HepG2 (cell line): ENCODE results near the gene PSMD9. TPM values are rescaled to one million over a fixed set of nuclear protein-coding genes. Genes with fewer than 3 reads are reported as not detected.

Experiments used
- ARNT ChIP-seq: fragments of 450-650 bp; IDR thresholded peaks from 2 replicates; pipeline ENCODE4 v1.6.1; 2017
- ELF3 ChIP-seq: IDR thresholded peaks from 2 replicates; pipeline ENCODE4 v1.6.1; 2016; ENCODE audit warnings: missing genetic modification reagents, missing compliant biosample characterization
- ERF ChIP-seq: IDR thresholded peaks from 2 replicates; pipeline ENCODE4 v1.6.1; 2018; ENCODE audit warnings: missing biosample characterization, missing genetic modification reagents
- FLYWCH1 ChIP-seq: sonication (generic); formaldehyde crosslinking; IDR thresholded peaks from 2 replicates; pipeline ENCODE4 v1.8.1; 2023; ENCODE audit warnings: mild to moderate bottlenecking, missing genetic modification reagents
- JUND ChIP-seq: sonication (generic); formaldehyde crosslinking; IDR thresholded peaks from 2 replicates; pipeline ENCODE4 v1.8.0; 2022; ENCODE audit warnings: mild to moderate bottlenecking, missing genetic modification reagents
- MEIS2 ChIP-seq: sonication (generic); formaldehyde crosslinking; IDR thresholded peaks from 2 replicates; pipeline ENCODE4 v1.9.0; 2021; ENCODE audit warnings: mild to moderate bottlenecking, missing genetic modification reagents
- MTA3 ChIP-seq: sonication (generic); formaldehyde crosslinking; IDR thresholded peaks from 2 replicates; pipeline ENCODE4 v1.4.0; 2020; ENCODE audit warnings: missing genetic modification reagents
- PLRG1 ChIP-seq: fragments of 450-650 bp; conservative IDR thresholded peaks from 2 replicates; pipeline ENCODE4 v1.6.1; 2016
- RARG ChIP-seq: sonication (generic); formaldehyde crosslinking; IDR thresholded peaks from 2 replicates; pipeline ENCODE4 v1.4.0; 2020; ENCODE audit warnings: low read depth, mild to moderate bottlenecking, missing genetic modification reagents
- SETDB1 ChIP-seq: sonication (generic); formaldehyde crosslinking; IDR thresholded peaks from 2 replicates; pipeline ENCODE4 v1.5.1; 2020; ENCODE audit warnings: missing genetic modification reagents, mild to moderate bottlenecking, borderline replicate concordance
- SMARCC2 ChIP-seq: fragments of 450-650 bp; IDR thresholded peaks from 2 replicates; pipeline ENCODE4 v1.6.1; 2017; ENCODE audit warnings: antibody characterized with exemption, mild to moderate bottlenecking
- SOX13 ChIP-seq, 3 experiments: fragments of 450-650 bp in 1 of 3; sonication (generic) in 1 of 3; formaldehyde crosslinking in 1 of 3; IDR thresholded peaks in 2 of 3; conservative IDR thresholded peaks in 1 of 3; 2 replicates each; pipeline versions ENCODE4 v1.5.0 to v1.6.1; 2016 to 2020; ENCODE audit warnings: antibody characterized with exemption in 1 of 3, mild to moderate bottlenecking in 1 of 3, missing compliant biosample characterization in 1 of 3, missing genetic modification reagents in 1 of 3, moderate library complexity in 1 of 3
- TAF1 ChIP-seq: sonication (generic); formaldehyde crosslinking; IDR thresholded peaks from 2 replicates; pipeline ENCODE4 v1.4.0; 2020; ENCODE audit warnings: missing genetic modification reagents
- ZBTB3 ChIP-seq: sonication (generic); formaldehyde crosslinking; IDR thresholded peaks from 2 replicates; pipeline ENCODE4 v1.4.0; 2020; ENCODE audit warnings: low read depth, mild to moderate bottlenecking, moderate library complexity, missing genetic modification reagents, borderline replicate concordance
- ZNF10 ChIP-seq: sonication (generic); formaldehyde crosslinking; IDR thresholded peaks from 2 replicates; pipeline ENCODE4 v1.4.0; 2020; ENCODE audit warnings: mild to moderate bottlenecking, low read depth, missing genetic modification reagents, borderline replicate concordance
- ZNF136 ChIP-seq: sonication (generic); formaldehyde crosslinking; IDR thresholded peaks from 2 replicates; pipeline ENCODE4 v1.8.1; 2022; ENCODE audit warnings: low read depth, mild to moderate bottlenecking, moderate library complexity, missing genetic modification reagents
- ZNF260 ChIP-seq: sonication (generic); formaldehyde crosslinking; IDR thresholded peaks from 2 replicates; pipeline ENCODE4 v1.4.0; 2020; ENCODE audit warnings: missing genetic modification reagents, low read depth, mild to moderate bottlenecking, borderline replicate concordance
- ZNF30 ChIP-seq: sonication (generic); formaldehyde crosslinking; IDR thresholded peaks from 2 replicates; pipeline ENCODE4 v1.5.0; 2020; ENCODE audit warnings: mild to moderate bottlenecking, missing genetic modification reagents
- ZNF34 ChIP-seq: sonication (generic); formaldehyde crosslinking; IDR thresholded peaks from 2 replicates; pipeline ENCODE4 v1.4.0; 2020; ENCODE audit warnings: mild to moderate bottlenecking, missing genetic modification reagents, borderline replicate concordance
- ZNF350 ChIP-seq: sonication (generic); formaldehyde crosslinking; IDR thresholded peaks from 2 replicates; pipeline ENCODE4 v1.4.0; 2020; ENCODE audit warnings: mild to moderate bottlenecking, low read depth, missing genetic modification reagents, borderline replicate concordance
- ZNF563 ChIP-seq: sonication (generic); formaldehyde crosslinking; IDR thresholded peaks from 2 replicates; pipeline ENCODE4 v1.8.0; 2022; ENCODE audit warnings: mild to moderate bottlenecking, moderate library complexity, missing genetic modification reagents
- polyA plus RNA-seq, 8 experiments: library from polyadenylated mRNA; depleted of rRNA in 3 of 8; stranded (reverse) in 7 of 8; unstranded in 1 of 8; fragments of >200 nt; fragmentation: Illumina TruSeq in 4 of 8; extraction: Trizol in 4 of 8; gene quantifications; 2 replicates each; pipeline versions ENCODE4 v1.2.1 to v1.2.3, GENCODE V29; 2011 to 2016; ENCODE audit warnings: low read depth in 4 of 8, missing spikeins in 1 of 8, mixed read lengths in 1 of 8; ENCODE audit not compliant: insufficient read depth in 1 of 8
- total RNA-seq, 5 experiments: library from RNA; depleted of rRNA; stranded (reverse); fragments of >200 nt; fragmentation: Illumina TruSeq; extraction: Trizol; gene quantifications; 2 replicates each; pipeline ENCODE4 v1.2.3, GENCODE V29; 2016; ENCODE audit warnings: low read depth in 1 of 5
- TF ChIP-seq, protein P1 (sequence below): sonication (generic); formaldehyde crosslinking; IDR thresholded peaks from 2 replicates; pipeline ENCODE4 v1.9.0; 2021; ENCODE audit warnings: missing genetic modification reagents, mild to moderate bottlenecking, borderline replicate concordance
- TF ChIP-seq, protein P2 (sequence below): sonication (generic); formaldehyde crosslinking; IDR thresholded peaks from 2 replicates; pipeline ENCODE4 v1.5.0; 2020; ENCODE audit warnings: mild to moderate bottlenecking, missing genetic modification reagents, borderline replicate concordance
- TF ChIP-seq, protein P3 (sequence below): sonication (generic); formaldehyde crosslinking; IDR thresholded peaks from 2 replicates; pipeline ENCODE4 v1.5.0; 2020; ENCODE audit warnings: missing genetic modification reagents, mild to moderate bottlenecking, borderline replicate concordance
- TF ChIP-seq, protein P4 (sequence below): sonication (generic); formaldehyde crosslinking; IDR thresholded peaks from 2 replicates; pipeline ENCODE4 v1.8.0; 2022; ENCODE audit warnings: missing genetic modification reagents, mild to moderate bottlenecking, inconsistent platforms, borderline replicate concordance

PSMD9 gene
- total and polyA plus RNA-seq, 2 of the 13 experiments (the other 11 are each of a cell fraction or from before 2014, with no cell fraction given): 41.4 to 61.1 TPM

DNA sequence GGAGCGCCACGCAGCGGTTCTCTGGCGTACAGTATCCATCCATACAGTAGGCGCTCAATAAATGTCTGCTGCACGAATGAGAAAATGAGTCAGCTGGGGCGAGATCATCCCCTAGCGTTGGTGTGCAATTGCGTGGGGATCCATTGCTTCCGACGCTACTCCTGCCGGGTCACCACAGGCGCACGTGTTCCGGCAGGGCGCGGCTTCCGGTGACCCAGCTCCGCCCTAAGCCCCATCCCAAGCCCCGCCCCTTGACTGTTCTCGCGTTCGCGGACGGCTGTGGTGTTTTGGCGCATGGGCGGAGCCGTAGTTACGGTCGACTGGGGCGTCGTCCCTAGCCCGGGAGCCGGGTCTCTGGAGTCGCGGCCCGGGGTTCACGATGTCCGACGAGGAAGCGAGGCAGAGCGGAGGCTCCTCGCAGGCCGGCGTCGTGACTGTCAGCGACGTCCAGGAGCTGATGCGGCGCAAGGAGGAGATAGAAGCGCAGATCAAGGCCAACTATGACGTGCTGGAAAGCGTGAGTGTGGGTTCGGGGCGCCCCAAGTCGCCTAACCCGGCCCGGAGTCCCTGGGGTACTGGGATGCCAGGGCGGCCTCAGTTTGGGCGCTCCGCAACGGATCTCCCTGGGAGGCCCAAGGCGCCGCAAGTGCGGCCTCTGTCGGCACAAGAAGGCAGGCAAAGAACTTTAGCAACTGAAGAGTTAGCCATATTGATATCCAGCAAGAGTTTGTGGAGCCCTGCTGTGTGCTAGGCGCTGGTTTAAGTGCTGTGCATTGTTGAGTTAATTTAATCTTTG lies at the start of gene PSMD9 (continued):
- TF ChIP-seq ERF (peak; percentile 96), ZNF34 (CRISPR knock-in tag) (peak; percentile 99), ZNF136 (CRISPR knock-in tag) (0 out of 2 replicates have a peak, but pooled peaks have one; percentile 68), ARNT (no peak), ZNF563 (CRISPR knock-in tag) (peak; percentile 91), SETDB1 (peak; percentile 81; the same call in 1 of the 2 replicates), JUND (CRISPR knock-in tag) (peak; percentile 80), ZNF260 (CRISPR knock-in tag) (no peak), MEIS2 (CRISPR knock-in tag) (peak; percentile 10; the same call in 1 of the 2 replicates), RARG (CRISPR knock-in tag) (peak; percentile 91; the same call in 1 of the 2 replicates), ZNF350 (CRISPR knock-in tag) (peak; percentile 99), FLYWCH1 (CRISPR knock-in tag) (no peak), SMARCC2 (no peak), ELF3 (CRISPR knock-in tag) (peak; percentile 88), SOX13 (IDR thresholded peaks at IDR 0.05) (no peak), SOX13 (CRISPR knock-in tag; conservative IDR thresholded peaks at IDR 0.05 in 1 of 2, IDR thresholded peaks at IDR 0.05 in 1 of 2) (peak in 1 of 2 experiments; percentile 51; a peak in 1 of 4 replicates), PLRG1 (no peak), ZNF10 (CRISPR knock-in tag) (no peak), ZNF30 (CRISPR knock-in tag) (peak; percentile 57; the same call in 1 of the 2 replicates), MTA3 (CRISPR knock-in tag) (no peak), TAF1 (peak; percentile 91), ZBTB3 (peak; percentile 86)
- TF ChIP-seq, protein P1, sequence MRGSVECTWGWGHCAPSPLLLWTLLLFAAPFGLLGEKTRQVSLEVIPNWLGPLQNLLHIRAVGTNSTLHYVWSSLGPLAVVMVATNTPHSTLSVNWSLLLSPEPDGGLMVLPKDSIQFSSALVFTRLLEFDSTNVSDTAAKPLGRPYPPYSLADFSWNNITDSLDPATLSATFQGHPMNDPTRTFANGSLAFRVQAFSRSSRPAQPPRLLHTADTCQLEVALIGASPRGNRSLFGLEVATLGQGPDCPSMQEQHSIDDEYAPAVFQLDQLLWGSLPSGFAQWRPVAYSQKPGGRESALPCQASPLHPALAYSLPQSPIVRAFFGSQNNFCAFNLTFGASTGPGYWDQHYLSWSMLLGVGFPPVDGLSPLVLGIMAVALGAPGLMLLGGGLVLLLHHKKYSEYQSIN: no peak
- TF ChIP-seq, protein P2, sequence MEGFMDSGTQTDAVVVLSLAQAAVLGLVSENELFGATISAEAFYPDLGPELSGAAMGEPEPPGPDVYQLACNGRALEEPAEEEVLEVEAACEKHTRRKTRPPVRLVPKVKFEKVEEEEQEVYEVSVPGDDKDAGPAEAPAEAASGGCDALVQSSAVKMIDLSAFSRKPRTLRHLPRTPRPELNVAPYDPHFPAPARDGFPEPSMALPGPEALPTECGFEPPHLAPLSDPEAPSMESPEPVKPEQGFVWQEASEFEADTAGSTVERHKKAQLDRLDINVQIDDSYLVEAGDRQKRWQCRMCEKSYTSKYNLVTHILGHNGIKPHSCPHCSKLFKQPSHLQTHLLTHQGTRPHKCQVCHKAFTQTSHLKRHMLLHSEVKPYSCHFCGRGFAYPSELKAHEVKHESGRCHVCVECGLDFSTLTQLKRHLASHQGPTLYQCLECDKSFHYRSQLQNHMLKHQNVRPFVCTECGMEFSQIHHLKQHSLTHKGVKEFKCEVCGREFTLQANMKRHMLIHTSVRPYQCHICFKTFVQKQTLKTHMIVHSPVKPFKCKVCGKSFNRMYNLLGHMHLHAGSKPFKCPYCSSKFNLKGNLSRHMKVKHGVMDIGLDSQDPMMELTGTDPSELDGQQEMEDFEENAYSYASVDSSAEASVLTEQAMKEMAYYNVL (CRISPR knock-in tag): peak; percentile 84; the same call in 1 of the 2 replicates
- TF ChIP-seq, protein P3, sequence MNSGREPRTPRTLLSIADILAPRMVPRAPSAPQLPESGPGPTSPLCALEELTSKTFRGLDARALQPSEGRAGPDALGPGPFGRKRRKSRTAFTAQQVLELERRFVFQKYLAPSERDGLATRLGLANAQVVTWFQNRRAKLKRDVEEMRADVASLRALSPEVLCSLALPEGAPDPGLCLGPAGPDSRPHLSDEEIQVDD (CRISPR knock-in tag): no peak; the same call in none of the 2 replicates
- TF ChIP-seq, protein P4, sequence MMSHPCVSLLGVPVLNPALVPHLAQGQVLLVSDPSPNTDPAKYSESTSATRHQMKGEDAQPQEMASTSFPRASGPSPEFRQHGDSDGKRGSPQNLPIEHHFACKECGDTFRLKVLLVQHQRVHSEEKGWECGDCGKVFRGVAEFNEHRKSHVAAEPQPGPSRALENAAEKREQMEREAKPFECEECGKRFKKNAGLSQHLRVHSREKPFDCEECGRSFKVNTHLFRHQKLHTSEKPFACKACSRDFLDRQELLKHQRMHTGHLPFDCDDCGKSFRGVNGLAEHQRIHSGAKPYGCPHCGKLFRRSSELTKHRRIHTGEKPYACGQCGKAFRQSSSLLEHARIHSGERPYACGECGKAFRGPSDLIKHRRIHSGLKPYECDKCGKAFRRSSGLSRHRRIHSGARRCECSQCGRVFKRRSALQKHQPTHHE (CRISPR knock-in tag): peak; percentile 44; the same call in 1 of the 2 replicates
